Measurements from ENCODE around the gene NTM.

NTM gene

GRCh38 chr11:131572423-131572822 lies 202.0 kb downstream of the NTM start:
- TF ChIP-seq ZFX (IDR thresholded peaks at IDR 0.05) (no peak), CTCF (conservative IDR thresholded peaks at IDR 0.05) (no peak)
- H3K27ac ChIP-seq, result no peak overlapping the region

GRCh38 chr11:131579932-131580387 lies 209.5 kb downstream of the NTM start:
- no peak overlapping the region for H3K27ac ChIP-seq
- TF ChIP-seq ZFX (IDR thresholded peaks at IDR 0.05) (no peak), CTCF (conservative IDR thresholded peaks at IDR 0.05) (peak; percentile 66)

- TF ChIP-seq ZFX (IDR thresholded peaks at IDR 0.05), result no peak
- no peak for TF ChIP-seq CTCF (conservative IDR thresholded peaks at IDR 0.05)
Measured at GRCh38 chr11:131580476-131580875, 210.1 kb downstream of the NTM start.

GRCh38 chr11:131581046-131581445 lies 210.6 kb downstream of the NTM start:
- TF ChIP-seq CTCF (conservative IDR thresholded peaks at IDR 0.05), result no peak
- TF ChIP-seq ZFX (IDR thresholded peaks at IDR 0.05), result no peak

More at GRCh38 chr11:131580476-131580875, 210.1 kb downstream of the NTM start:
- no peak overlapping the region for H3K27ac ChIP-seq

GRCh38 chr11:131582021-131582525 lies 211.7 kb downstream of the NTM start:
- H3K27ac ChIP-seq, result no peak overlapping the region
- TF ChIP-seq ZFX (IDR thresholded peaks at IDR 0.05) (no peak), CTCF (conservative IDR thresholded peaks at IDR 0.05) (no peak)

More at GRCh38 chr11:131581046-131581445, 210.6 kb downstream of the NTM start:
- H3K27ac ChIP-seq, result no peak overlapping the region

GRCh38 chr11:131583421-131583820 lies 213.0 kb downstream of the NTM start:
- TF ChIP-seq CTCF (conservative IDR thresholded peaks at IDR 0.05) (no peak), ZFX (IDR thresholded peaks at IDR 0.05) (no peak)
- no peak overlapping the region for H3K27ac ChIP-seq

GRCh38 chr11:131583938-131584337 lies 213.5 kb downstream of the NTM start:
- TF ChIP-seq CTCF (conservative IDR thresholded peaks at IDR 0.05) (no peak), ZFX (IDR thresholded peaks at IDR 0.05) (no peak)

More at GRCh38 chr11:131583938-131584337, 213.5 kb downstream of the NTM start:
- no peak overlapping the region for H3K27ac ChIP-seq

All from C4-2B (cell line).